ENCODE measurements around the gene NAV3.

NAV3 gene

GRCh38 chr12:78181544-78182162, 351.0 kb downstream of the NAV3 start:
- Mint-ChIP-seq H3K27ac (no peak overlapping the region), H3K36me3 (ENCODE audit: low read depth) (no peaks in the 10 kb centered on the region), H3K4me3 (no peak overlapping the region), H3K4me1 (ENCODE audit: low read depth) (no peaks in the 10 kb centered on the region), H3K9me3 (no peaks in the 10 kb centered on the region), H3K27me3 (ENCODE audit: low read depth) (no peaks in the 10 kb centered on the region)
- DNase-seq (ENCODE audit: low spot score) = no peak

- Mint-ChIP-seq H3K36me3 (ENCODE audit: low read depth) (no peaks in the 10 kb centered on the region), H3K9me3 (no peaks in the 10 kb centered on the region), H3K27me3 (ENCODE audit: low read depth) (no peaks in the 10 kb centered on the region), H3K4me3 (no peak overlapping the region), H3K27ac (no peak overlapping the region), H3K4me1 (ENCODE audit: low read depth) (no peaks in the 10 kb centered on the region)
- no peak for DNase-seq (ENCODE audit: low spot score)
Measured at GRCh38 chr12:78183824-78184223, 353.1 kb downstream of the NAV3 start.

- DNase-seq (ENCODE audit: low spot score) = no peak
- no peaks in the 10 kb centered on the region for H3K36me3 Mint-ChIP-seq (ENCODE audit: low read depth)
- no peaks in the 10 kb centered on the region for H3K4me1 Mint-ChIP-seq (ENCODE audit: low read depth)
- no peaks in the 10 kb centered on the region for H3K27me3 Mint-ChIP-seq (ENCODE audit: low read depth)
- H3K27ac Mint-ChIP-seq = no peak overlapping the region
- H3K9me3 Mint-ChIP-seq = no peaks in the 10 kb centered on the region
- no peak overlapping the region for H3K4me3 Mint-ChIP-seq
Measured at GRCh38 chr12:78185109-78185508, 354.4 kb downstream of the NAV3 start.

GRCh38 chr12:78185651-78186050, 355.0 kb downstream of the NAV3 start:
- no peak overlapping the region for H3K27ac Mint-ChIP-seq
- no peaks in the 10 kb centered on the region for H3K4me1 Mint-ChIP-seq (ENCODE audit: low read depth)
- H3K4me3 Mint-ChIP-seq = no peak overlapping the region
- no peaks in the 10 kb centered on the region for H3K9me3 Mint-ChIP-seq
- DNase-seq (ENCODE audit: low spot score) = no peak
- H3K36me3 Mint-ChIP-seq (ENCODE audit: low read depth) = no peaks in the 10 kb centered on the region
- H3K27me3 Mint-ChIP-seq (ENCODE audit: low read depth) = no peaks in the 10 kb centered on the region

GRCh38 chr12:78186670-78187069, 356.0 kb downstream of the NAV3 start:
- H3K4me1 Mint-ChIP-seq (ENCODE audit: low read depth) = no peaks in the 10 kb centered on the region
- no peaks in the 10 kb centered on the region for H3K27me3 Mint-ChIP-seq (ENCODE audit: low read depth)
- no peaks in the 10 kb centered on the region for H3K36me3 Mint-ChIP-seq (ENCODE audit: low read depth)
- H3K4me3 Mint-ChIP-seq = no peak overlapping the region
- no peaks in the 10 kb centered on the region for H3K9me3 Mint-ChIP-seq
- H3K27ac Mint-ChIP-seq = no peak overlapping the region
- DNase-seq (ENCODE audit: low spot score) = no peak

GRCh38 chr12:78187741-78188140, 357.0 kb downstream of the NAV3 start:
- H3K4me3 Mint-ChIP-seq = no peak overlapping the region
- no peaks in the 10 kb centered on the region for H3K27me3 Mint-ChIP-seq (ENCODE audit: low read depth)
- H3K9me3 Mint-ChIP-seq = no peaks in the 10 kb centered on the region
- H3K27ac Mint-ChIP-seq = no peak overlapping the region
- no peaks in the 10 kb centered on the region for H3K4me1 Mint-ChIP-seq (ENCODE audit: low read depth)
- no peaks in the 10 kb centered on the region for H3K36me3 Mint-ChIP-seq (ENCODE audit: low read depth)
- DNase-seq (ENCODE audit: low spot score) = no peak

GRCh38 chr12:78189656-78190055, 359.0 kb downstream of the NAV3 start:
- Mint-ChIP-seq H3K4me3 (no peak overlapping the region), H3K36me3 (ENCODE audit: low read depth) (no peaks in the 10 kb centered on the region), H3K27ac (no peak overlapping the region), H3K4me1 (ENCODE audit: low read depth) (no peaks in the 10 kb centered on the region), H3K27me3 (ENCODE audit: low read depth) (no peaks in the 10 kb centered on the region), H3K9me3 (peaks cover 4% of the 10 kb centered on the region)
- no peak for DNase-seq (ENCODE audit: low spot score)

GRCh38 chr12:78191611-78192010, 360.9 kb downstream of the NAV3 start:
- Mint-ChIP-seq H3K27ac (no peak overlapping the region), H3K27me3 (ENCODE audit: low read depth) (no peaks in the 10 kb centered on the region), H3K9me3 (peaks cover 4% of the 10 kb centered on the region), H3K36me3 (ENCODE audit: low read depth) (no peaks in the 10 kb centered on the region), H3K4me1 (ENCODE audit: low read depth) (no peaks in the 10 kb centered on the region), H3K4me3 (no peak overlapping the region)
- no peak for DNase-seq (ENCODE audit: low spot score)

GRCh38 chr12:78192979-78193378, 362.3 kb downstream of the NAV3 start:
- Mint-ChIP-seq H3K27me3 (ENCODE audit: low read depth) (no peaks in the 10 kb centered on the region), H3K4me1 (ENCODE audit: low read depth) (no peaks in the 10 kb centered on the region), H3K9me3 (peaks cover 4% of the 10 kb centered on the region), H3K27ac (no peak overlapping the region), H3K4me3 (no peak overlapping the region), H3K36me3 (ENCODE audit: low read depth) (no peaks in the 10 kb centered on the region)
- DNase-seq (ENCODE audit: low spot score) = no peak

- Mint-ChIP-seq H3K9me3 (peaks cover 4% of the 10 kb centered on the region), H3K36me3 (ENCODE audit: low read depth) (no peaks in the 10 kb centered on the region), H3K4me1 (ENCODE audit: low read depth) (no peaks in the 10 kb centered on the region), H3K4me3 (no peak overlapping the region), H3K27ac (no peak overlapping the region), H3K27me3 (ENCODE audit: low read depth) (no peaks in the 10 kb centered on the region)
- no peak for DNase-seq (ENCODE audit: low spot score)
Measured at GRCh38 chr12:78194448-78194847, 363.8 kb downstream of the NAV3 start.

GRCh38 chr12:78198896-78199295, 368.2 kb downstream of the NAV3 start:
- H3K27ac Mint-ChIP-seq = no peak overlapping the region
- DNase-seq (ENCODE audit: low spot score) = no peak

GRCh38 chr12:78199926-78200325, 369.2 kb downstream of the NAV3 start:
- no peaks in the 10 kb centered on the region for H3K27me3 Mint-ChIP-seq (ENCODE audit: low read depth)
- H3K4me3 Mint-ChIP-seq = no peak overlapping the region
- H3K4me1 Mint-ChIP-seq (ENCODE audit: low read depth) = no peaks in the 10 kb centered on the region
- peaks cover 3% of the 10 kb centered on the region for H3K9me3 Mint-ChIP-seq
- DNase-seq (ENCODE audit: low spot score) = no peak
- H3K36me3 Mint-ChIP-seq (ENCODE audit: low read depth) = no peaks in the 10 kb centered on the region
- H3K27ac Mint-ChIP-seq = no peak overlapping the region

More at GRCh38 chr12:78198896-78199295, 368.2 kb downstream of the NAV3 start:
- Mint-ChIP-seq H3K4me3 (no peak overlapping the region), H3K36me3 (ENCODE audit: low read depth) (no peaks in the 10 kb centered on the region), H3K4me1 (ENCODE audit: low read depth) (no peaks in the 10 kb centered on the region), H3K27me3 (ENCODE audit: low read depth) (no peaks in the 10 kb centered on the region), H3K9me3 (peaks cover 7% of the 10 kb centered on the region)

GRCh38 chr12:78204926-78205325, 374.2 kb downstream of the NAV3 start:
- no peaks in the 10 kb centered on the region for H3K27me3 Mint-ChIP-seq (ENCODE audit: low read depth)
- H3K36me3 Mint-ChIP-seq (ENCODE audit: low read depth) = no peaks in the 10 kb centered on the region

GRCh38 chr12:78208092-78208491, 377.4 kb downstream of the NAV3 start:
- Mint-ChIP-seq H3K9me3 (peaks cover 5% of the 10 kb centered on the region), H3K27me3 (ENCODE audit: low read depth) (no peaks in the 10 kb centered on the region), H3K27ac (no peak overlapping the region), H3K36me3 (ENCODE audit: low read depth) (no peaks in the 10 kb centered on the region), H3K4me1 (ENCODE audit: low read depth) (no peaks in the 10 kb centered on the region), H3K4me3 (no peak overlapping the region)
- DNase-seq (ENCODE audit: low spot score) = no peak

More at GRCh38 chr12:78204926-78205325, 374.2 kb downstream of the NAV3 start:
- Mint-ChIP-seq H3K27ac (no peak overlapping the region), H3K4me1 (ENCODE audit: low read depth) (no peaks in the 10 kb centered on the region), H3K9me3 (peaks cover 8% of the 10 kb centered on the region), H3K4me3 (no peak overlapping the region)
- DNase-seq (ENCODE audit: low spot score) = no peak

GRCh38 chr12:78209846-78210505, 379.3 kb downstream of the NAV3 start:
- Mint-ChIP-seq H3K4me3 (no peak overlapping the region), H3K9me3 (peaks cover 5% of the 10 kb centered on the region), H3K36me3 (ENCODE audit: low read depth) (no peaks in the 10 kb centered on the region), H3K27ac (no peak overlapping the region), H3K4me1 (ENCODE audit: low read depth) (no peaks in the 10 kb centered on the region), H3K27me3 (ENCODE audit: low read depth) (no peaks in the 10 kb centered on the region)
- no peak for DNase-seq (ENCODE audit: low spot score)
